ENCODE results near the gene CABLES2. TPM values are rescaled to one million over a fixed set of nuclear protein-coding genes. Genes with fewer than 3 reads are reported as not detected.

CABLES2 gene
- total RNA-seq, 4 donors from 2014 or later = 0.29 to 10.6 (median 2.6) TPM

- H3K4me1 ChIP-seq = no peaks in the 10 kb centered on the region
- DNase-seq = no peak
- no peak overlapping the region for H3K27ac ChIP-seq
- H3K27me3 ChIP-seq = no peaks in the 10 kb centered on the region
- no peaks in the 10 kb centered on the region for H3K36me3 ChIP-seq
- TF ChIP-seq, protein P1, sequence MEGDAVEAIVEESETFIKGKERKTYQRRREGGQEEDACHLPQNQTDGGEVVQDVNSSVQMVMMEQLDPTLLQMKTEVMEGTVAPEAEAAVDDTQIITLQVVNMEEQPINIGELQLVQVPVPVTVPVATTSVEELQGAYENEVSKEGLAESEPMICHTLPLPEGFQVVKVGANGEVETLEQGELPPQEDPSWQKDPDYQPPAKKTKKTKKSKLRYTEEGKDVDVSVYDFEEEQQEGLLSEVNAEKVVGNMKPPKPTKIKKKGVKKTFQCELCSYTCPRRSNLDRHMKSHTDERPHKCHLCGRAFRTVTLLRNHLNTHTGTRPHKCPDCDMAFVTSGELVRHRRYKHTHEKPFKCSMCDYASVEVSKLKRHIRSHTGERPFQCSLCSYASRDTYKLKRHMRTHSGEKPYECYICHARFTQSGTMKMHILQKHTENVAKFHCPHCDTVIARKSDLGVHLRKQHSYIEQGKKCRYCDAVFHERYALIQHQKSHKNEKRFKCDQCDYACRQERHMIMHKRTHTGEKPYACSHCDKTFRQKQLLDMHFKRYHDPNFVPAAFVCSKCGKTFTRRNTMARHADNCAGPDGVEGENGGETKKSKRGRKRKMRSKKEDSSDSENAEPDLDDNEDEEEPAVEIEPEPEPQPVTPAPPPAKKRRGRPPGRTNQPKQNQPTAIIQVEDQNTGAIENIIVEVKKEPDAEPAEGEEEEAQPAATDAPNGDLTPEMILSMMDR (IDR thresholded peaks at IDR 0.05) = no peak
- TF ChIP-seq POLR2A (IDR thresholded peaks at IDR 0.05) = no peak
- H3K4me3 ChIP-seq = no peak overlapping the region
- H3K9me3 ChIP-seq = no peaks in the 10 kb centered on the region
- intact Hi-C loops (cut with DNase I; ENCODE audit: low total_unique reads) = no loop called here
These were observed 58.5 kb downstream of the CABLES2 start for GRCh38 chr20:62348604-62349003.

DNA sequence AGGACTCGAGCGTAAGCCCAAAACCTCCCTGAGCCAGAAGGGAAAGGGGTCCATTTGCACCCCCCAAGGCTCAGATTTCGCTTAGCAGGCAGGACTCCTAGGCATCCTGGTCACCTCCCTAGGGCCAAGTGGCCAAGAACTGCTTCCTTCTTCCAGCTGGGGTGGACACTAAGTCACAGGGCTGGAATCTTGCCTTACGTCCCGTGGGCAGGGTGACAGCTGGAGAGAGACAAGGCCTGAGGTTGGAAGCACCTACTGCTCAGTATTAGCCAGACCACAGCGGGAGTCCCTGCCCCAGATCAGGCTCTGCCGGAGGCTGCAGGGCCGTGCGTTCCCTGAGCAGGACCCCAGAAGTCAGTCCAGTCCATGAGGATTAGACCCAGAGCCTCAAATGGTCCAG lies 59.6 kb downstream of the CABLES2 start:
- no peak for DNase-seq
- Histone ChIP-seq H3K36me3 (no peaks in the 10 kb centered on the region), H3K9me3 (no peaks in the 10 kb centered on the region), H3K4me3 (no peak overlapping the region), H3K27ac (no peak overlapping the region), H3K4me1 (no peaks in the 10 kb centered on the region), H3K27me3 (no peaks in the 10 kb centered on the region)
- no peak for TF ChIP-seq POLR2A (IDR thresholded peaks at IDR 0.05)
- TF ChIP-seq, protein P1 (IDR thresholded peaks at IDR 0.05) = no peak
- intact Hi-C loops (cut with DNase I; ENCODE audit: low total_unique reads) = no loop called here

DNA sequence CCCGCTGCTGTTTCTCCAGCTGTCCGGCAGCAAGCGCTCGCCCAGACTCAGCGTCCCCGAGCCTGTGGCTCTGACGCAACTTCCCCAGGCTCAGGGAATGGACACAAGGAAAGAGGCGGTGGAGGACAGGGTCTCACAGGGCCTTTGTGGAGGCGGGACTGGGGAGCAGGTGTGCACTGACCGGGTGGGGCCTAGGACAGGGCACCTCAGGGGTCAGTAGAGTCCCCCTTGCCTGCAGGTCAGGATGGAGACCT lies 60.0 kb downstream of the CABLES2 start:
- Histone ChIP-seq H3K4me1 (no peaks in the 10 kb centered on the region), H3K9me3 (no peaks in the 10 kb centered on the region), H3K27me3 (no peaks in the 10 kb centered on the region), H3K4me3 (no peak overlapping the region), H3K36me3 (no peaks in the 10 kb centered on the region), H3K27ac (no peak overlapping the region)
- intact Hi-C loops (cut with DNase I; ENCODE audit: low total_unique reads) = no loop called here
- DNase-seq = no peak
- no peak for TF ChIP-seq POLR2A (IDR thresholded peaks at IDR 0.05)
- TF ChIP-seq, protein P1 (IDR thresholded peaks at IDR 0.05) = no peak

- TF ChIP-seq, protein P1 (IDR thresholded peaks at IDR 0.05) = no peak
- TF ChIP-seq POLR2A (IDR thresholded peaks at IDR 0.05) = no peak
- no peaks in the 10 kb centered on the region for H3K36me3 ChIP-seq
- no peak for DNase-seq
- H3K27me3 ChIP-seq = no peaks in the 10 kb centered on the region
- intact Hi-C loops (cut with DNase I; ENCODE audit: low total_unique reads) = no loop called here
- H3K4me1 ChIP-seq = no peaks in the 10 kb centered on the region
- H3K9me3 ChIP-seq = no peaks in the 10 kb centered on the region
- H3K4me3 ChIP-seq = no peak overlapping the region
- no peak overlapping the region for H3K27ac ChIP-seq
These were observed 60.5 kb downstream of the CABLES2 start for GRCh38 chr20:62346398-62347150.

DNA sequence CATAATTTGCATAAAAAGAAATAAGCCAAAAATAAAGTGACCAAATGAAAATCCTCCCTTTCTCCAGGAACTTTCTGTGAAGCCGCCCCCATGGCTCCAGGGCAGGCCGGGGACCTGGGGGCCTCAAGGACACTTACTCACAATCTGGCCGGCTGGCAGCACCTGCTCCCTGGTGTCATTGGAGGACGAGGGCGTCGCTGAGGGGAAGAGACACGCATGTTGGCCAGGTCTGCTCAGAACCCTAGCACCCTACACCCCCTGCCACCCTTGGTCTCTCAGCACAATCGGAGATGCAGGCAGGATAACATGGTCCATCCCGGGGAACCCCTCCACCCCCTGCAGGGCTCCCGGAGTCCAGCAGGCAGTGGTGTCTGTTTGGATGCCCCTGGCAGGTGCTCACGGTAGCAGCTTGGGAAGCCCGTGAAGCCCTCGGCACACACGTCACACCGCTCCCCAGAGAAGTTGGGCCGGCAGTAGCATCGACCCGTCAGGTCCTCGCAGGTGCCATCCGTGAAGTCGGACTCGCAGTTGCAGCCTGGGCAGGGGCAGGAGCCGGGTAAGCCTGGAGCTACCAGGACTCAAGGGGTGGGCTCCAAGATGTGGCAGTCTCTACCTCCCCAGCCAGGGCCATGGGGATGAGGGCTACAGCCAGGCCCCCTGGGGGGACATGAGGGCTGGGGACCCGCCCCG lies 61.3 kb downstream of the CABLES2 start:
- no peak overlapping the region for H3K27ac ChIP-seq
- no peaks in the 10 kb centered on the region for H3K36me3 ChIP-seq
- TF ChIP-seq POLR2A (IDR thresholded peaks at IDR 0.05) = no peak
- TF ChIP-seq, protein P1 (IDR thresholded peaks at IDR 0.05) = no peak

More for the DNA sequence above, 61.3 kb downstream of the CABLES2 start:
- no peaks in the 10 kb centered on the region for H3K9me3 ChIP-seq
- H3K27me3 ChIP-seq = no peaks in the 10 kb centered on the region
- intact Hi-C loops (cut with DNase I; ENCODE audit: low total_unique reads) = no loop called here
- DNase-seq = no peak
- no peaks in the 10 kb centered on the region for H3K4me1 ChIP-seq
- H3K4me3 ChIP-seq = no peak overlapping the region

Data from uterus (tissue), 4 donors.